ENCODE measurements around the gene B3GALT6.

B3GALT6 gene

DNA sequence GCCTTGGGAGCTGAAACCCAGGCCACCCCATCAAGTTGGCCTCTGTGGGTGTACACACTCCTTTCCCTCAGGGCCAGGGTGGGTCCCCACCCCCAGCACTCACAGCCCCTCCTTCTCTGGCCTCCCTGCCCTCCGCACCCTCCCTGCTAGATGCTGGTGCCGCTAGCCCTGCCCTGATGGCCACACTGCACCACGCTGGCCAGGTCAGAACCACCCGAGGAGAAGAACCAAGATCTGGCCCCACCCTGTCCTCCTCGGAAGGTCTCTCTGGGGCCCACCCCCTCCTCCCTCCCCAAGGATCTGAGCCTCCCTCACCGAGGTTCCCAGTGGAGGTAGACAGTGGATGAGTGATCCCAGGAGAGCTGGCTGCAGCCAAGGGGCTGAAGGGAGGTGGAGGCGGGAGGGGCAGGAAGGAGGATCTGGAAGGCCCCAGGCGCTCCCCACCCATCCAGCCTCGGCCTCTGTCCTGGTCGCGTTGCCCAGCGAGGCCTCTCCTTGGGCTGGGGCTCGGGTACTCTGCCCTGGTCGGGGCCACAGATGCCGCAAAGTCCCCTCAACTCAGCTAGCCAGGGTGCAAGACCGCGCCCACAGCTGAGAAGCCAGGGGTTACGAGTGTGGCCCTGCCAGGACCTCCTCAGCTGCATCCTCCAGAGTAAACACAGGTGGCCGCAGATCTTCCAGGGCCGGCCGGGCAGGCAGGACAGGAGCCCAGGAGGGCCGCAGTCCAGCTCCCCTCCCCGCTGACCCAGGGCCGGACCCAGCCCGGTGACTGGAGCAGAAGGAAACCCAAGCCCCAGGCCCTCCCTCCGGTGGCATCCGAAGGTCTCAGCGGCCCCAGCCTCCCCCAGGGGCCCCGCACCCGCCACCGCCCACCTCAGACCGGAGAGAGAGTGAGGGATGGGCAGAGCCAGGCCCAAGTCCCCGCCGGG is 5.2 kb downstream of the B3GALT6 start (continued):
- TF ChIP-seq KLF16 (tag by site-specific recombination; IDR thresholded peaks at IDR 0.05) (no peak), GLIS2 (tag by site-specific recombination; IDR thresholded peaks at IDR 0.05) (peak; percentile 72), ZNF776 (tag by site-specific recombination; IDR thresholded peaks at IDR 0.05; ENCODE audit: borderline replicate concordance) (no peak), KLF8 (tag by site-specific recombination; IDR thresholded peaks at IDR 0.05) (peak; percentile 40; the same call in 1 of the 2 replicates), ZSCAN30 (tag by site-specific recombination; IDR thresholded peaks at IDR 0.05) (no peak), ZFP69B (tag by site-specific recombination; IDR thresholded peaks at IDR 0.05) (peak; percentile 96), ZBTB1 (tag by site-specific recombination; IDR thresholded peaks at IDR 0.05) (no peak), ZNF416 (tag by site-specific recombination; IDR thresholded peaks at IDR 0.05) (no peak), ZNF146 (tag by site-specific recombination; IDR thresholded peaks at IDR 0.05) (no peak), EGR2 (tag by site-specific recombination; IDR thresholded peaks at IDR 0.05; ENCODE audit: low read depth) (0 out of 2 replicates have a peak, but pooled peaks have one; percentile 38), ZFP3 (tag by site-specific recombination; IDR thresholded peaks at IDR 0.05; ENCODE audit: low read depth) (no peak), KLF1 (tag by site-specific recombination; IDR thresholded peaks at IDR 0.05) (peak; percentile 92), ZNF791 (tag by site-specific recombination; IDR thresholded peaks at IDR 0.05) (no peak), ZNF677 (tag by site-specific recombination; IDR thresholded peaks at IDR 0.05) (no peak), ZNF654 (tag by site-specific recombination; IDR thresholded peaks at IDR 0.05; ENCODE audit: low read depth) (no peak), HOXA7 (CRISPR knock-in tag; IDR thresholded peaks at IDR 0.05; ENCODE audit: borderline replicate concordance) (no peak), SP2 (tag by site-specific recombination; IDR thresholded peaks at IDR 0.05) (peak; percentile 13)
- TF ChIP-seq, protein P1, sequence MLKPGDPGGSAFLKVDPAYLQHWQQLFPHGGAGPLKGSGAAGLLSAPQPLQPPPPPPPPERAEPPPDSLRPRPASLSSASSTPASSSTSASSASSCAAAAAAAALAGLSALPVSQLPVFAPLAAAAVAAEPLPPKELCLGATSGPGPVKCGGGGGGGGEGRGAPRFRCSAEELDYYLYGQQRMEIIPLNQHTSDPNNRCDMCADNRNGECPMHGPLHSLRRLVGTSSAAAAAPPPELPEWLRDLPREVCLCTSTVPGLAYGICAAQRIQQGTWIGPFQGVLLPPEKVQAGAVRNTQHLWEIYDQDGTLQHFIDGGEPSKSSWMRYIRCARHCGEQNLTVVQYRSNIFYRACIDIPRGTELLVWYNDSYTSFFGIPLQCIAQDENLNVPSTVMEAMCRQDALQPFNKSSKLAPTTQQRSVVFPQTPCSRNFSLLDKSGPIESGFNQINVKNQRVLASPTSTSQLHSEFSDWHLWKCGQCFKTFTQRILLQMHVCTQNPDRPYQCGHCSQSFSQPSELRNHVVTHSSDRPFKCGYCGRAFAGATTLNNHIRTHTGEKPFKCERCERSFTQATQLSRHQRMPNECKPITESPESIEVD (tag by site-specific recombination; IDR thresholded peaks at IDR 0.05) = no peak
- TF ChIP-seq, protein P2, sequence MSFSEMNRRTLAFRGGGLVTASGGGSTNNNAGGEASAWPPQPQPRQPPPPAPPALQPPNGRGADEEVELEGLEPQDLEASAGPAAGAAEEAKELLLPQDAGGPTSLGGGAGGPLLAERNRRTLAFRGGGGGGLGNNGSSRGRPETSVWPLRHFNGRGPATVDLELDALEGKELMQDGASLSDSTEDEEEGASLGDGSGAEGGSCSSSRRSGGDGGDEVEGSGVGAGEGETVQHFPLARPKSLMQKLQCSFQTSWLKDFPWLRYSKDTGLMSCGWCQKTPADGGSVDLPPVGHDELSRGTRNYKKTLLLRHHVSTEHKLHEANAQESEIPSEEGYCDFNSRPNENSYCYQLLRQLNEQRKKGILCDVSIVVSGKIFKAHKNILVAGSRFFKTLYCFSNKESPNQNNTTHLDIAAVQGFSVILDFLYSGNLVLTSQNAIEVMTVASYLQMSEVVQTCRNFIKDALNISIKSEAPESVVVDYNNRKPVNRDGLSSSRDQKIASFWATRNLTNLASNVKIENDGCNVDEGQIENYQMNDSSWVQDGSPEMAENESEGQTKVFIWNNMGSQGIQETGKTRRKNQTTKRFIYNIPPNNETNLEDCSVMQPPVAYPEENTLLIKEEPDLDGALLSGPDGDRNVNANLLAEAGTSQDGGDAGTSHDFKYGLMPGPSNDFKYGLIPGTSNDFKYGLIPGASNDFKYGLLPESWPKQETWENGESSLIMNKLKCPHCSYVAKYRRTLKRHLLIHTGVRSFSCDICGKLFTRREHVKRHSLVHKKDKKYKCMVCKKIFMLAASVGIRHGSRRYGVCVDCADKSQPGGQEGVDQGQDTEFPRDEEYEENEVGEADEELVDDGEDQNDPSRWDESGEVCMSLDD (tag by site-specific recombination; IDR thresholded peaks at IDR 0.05) = no peak
- TF ChIP-seq, protein P3, sequence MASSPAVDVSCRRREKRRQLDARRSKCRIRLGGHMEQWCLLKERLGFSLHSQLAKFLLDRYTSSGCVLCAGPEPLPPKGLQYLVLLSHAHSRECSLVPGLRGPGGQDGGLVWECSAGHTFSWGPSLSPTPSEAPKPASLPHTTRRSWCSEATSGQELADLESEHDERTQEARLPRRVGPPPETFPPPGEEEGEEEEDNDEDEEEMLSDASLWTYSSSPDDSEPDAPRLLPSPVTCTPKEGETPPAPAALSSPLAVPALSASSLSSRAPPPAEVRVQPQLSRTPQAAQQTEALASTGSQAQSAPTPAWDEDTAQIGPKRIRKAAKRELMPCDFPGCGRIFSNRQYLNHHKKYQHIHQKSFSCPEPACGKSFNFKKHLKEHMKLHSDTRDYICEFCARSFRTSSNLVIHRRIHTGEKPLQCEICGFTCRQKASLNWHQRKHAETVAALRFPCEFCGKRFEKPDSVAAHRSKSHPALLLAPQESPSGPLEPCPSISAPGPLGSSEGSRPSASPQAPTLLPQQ (tag by site-specific recombination; IDR thresholded peaks at IDR 0.05) = peak; percentile 94
